Activated CD4-positive, alpha-beta T cell treated with anti-CD3 and anti-CD28 coated beads, Interleukin-2, amount 50 U/mL, for 48 hours (primary cell): Measurements from ENCODE around the gene UPF2.

ENCODE experiments used
- DNase-seq, 2 experiments: peaks; one replicate each; pipeline ENCODE4 v3.0.0-alpha.2; 2020

UPF2 gene

GRCh38 chr10:11959966-11960365, 82.6 kb downstream of the UPF2 start:
- DNase-seq: no peak

- no peak for DNase-seq
Measured at GRCh38 chr10:11958956-11959355, 83.7 kb downstream of the UPF2 start.

GRCh38 chr10:11951695-11952094, 90.9 kb downstream of the UPF2 start:
- DNase-seq: no peak

- no peak for DNase-seq
Measured at GRCh38 chr10:11950325-11951018, 92.1 kb downstream of the UPF2 start.

- DNase-seq: no peak
Measured at GRCh38 chr10:11949152-11949551, 93.5 kb downstream of the UPF2 start.

- no peak for DNase-seq
Measured at GRCh38 chr10:11946652-11947051, 96.0 kb downstream of the UPF2 start.

- no peak for DNase-seq
Measured at GRCh38 chr10:11936389-11937152, 106.0 kb downstream of the UPF2 start.

- no peak for DNase-seq
Measured at GRCh38 chr10:11934262-11934661, 108.3 kb downstream of the UPF2 start.

GRCh38 chr10:11933577-11934223, 108.9 kb downstream of the UPF2 start:
- no peak for DNase-seq

- DNase-seq: no peak
Measured at GRCh38 chr10:11931038-11931437, 111.6 kb downstream of the UPF2 start.

- no peak for DNase-seq
Measured at GRCh38 chr10:11930312-11930978, 112.2 kb downstream of the UPF2 start.

GRCh38 chr10:11927746-11928145, 114.9 kb downstream of the UPF2 start:
- DNase-seq: no peak

- no peak for DNase-seq
Measured at GRCh38 chr10:11921800-11922392, 120.7 kb downstream of the UPF2 start.

GRCh38 chr10:11919271-11919670, 123.3 kb downstream of the UPF2 start:
- DNase-seq: no peak

GRCh38 chr10:11918384-11918783, 124.2 kb downstream of the UPF2 start:
- no peak for DNase-seq

- DNase-seq: no peak
Measured at GRCh38 chr10:11913079-11913641, 129.4 kb downstream of the UPF2 start.

GRCh38 chr10:11910102-11910501, 132.5 kb downstream of the UPF2 start:
- no peak for DNase-seq

- DNase-seq: no peak
Measured at GRCh38 chr10:11909618-11910017, 133.0 kb downstream of the UPF2 start.

- no peak for DNase-seq
Measured at GRCh38 chr10:11908991-11909390, 133.6 kb downstream of the UPF2 start.

- no peak for DNase-seq
Measured at GRCh38 chr10:11908536-11908935, 134.1 kb downstream of the UPF2 start.

GRCh38 chr10:11907914-11908313, 134.7 kb downstream of the UPF2 start:
- no peak for DNase-seq

- DNase-seq: no peak
Measured at GRCh38 chr10:11906714-11907113, 135.9 kb downstream of the UPF2 start.

GRCh38 chr10:11902646-11903045, 140.0 kb downstream of the UPF2 start:
- no peak for DNase-seq
